ENCODE data around the gene PAQR8. TPM values are rescaled to one million over a fixed set of nuclear protein-coding genes. Genes with fewer than 3 reads are reported as not detected.

PAQR8 gene
- total and polyA plus RNA-seq, 2 of the 4 experiments (the other 2 are of a cell fraction): 1.4 to 1.6 TPM

DNA sequence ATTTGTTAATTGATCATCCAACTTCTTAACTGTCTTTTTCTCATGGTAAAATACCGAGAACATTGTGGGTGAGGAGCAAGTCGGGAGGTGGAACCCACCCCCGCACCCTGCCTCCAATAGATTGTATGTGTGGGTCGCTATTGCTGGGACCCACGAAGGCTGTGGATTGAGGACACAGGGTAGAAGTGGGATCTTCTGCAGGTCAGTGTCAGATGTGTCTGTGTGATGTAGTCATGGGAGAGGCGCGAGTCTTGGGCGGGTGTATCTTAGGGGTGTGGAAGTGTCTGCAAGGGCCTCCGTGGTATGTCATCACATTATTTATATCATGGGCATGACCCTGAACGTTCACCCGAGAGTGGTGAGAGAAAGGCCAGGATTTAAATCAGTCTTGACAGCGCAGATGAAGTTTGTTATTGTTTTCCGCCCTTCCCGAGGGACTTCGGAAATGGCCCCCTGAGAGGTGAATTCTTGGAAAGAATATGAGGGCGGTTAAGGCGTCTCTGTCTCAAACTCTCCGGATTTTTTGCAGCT is 472 bp upstream of the PAQR8 start:
- H3K14ac ChIP-seq (replicated peaks; ENCODE audit: low read depth, low read length): peak overlapping the region; percentile 91
- dilution Hi-C loops (cut with HindIII; ENCODE audit: low sequenced_read_pairs, unreplicated experiment) (no loop called here), in situ Hi-C loops (cut with MboI; ENCODE audit: low sequenced_read_pairs) (no loop called here), intact Hi-C loops (cut with micrococcal nuclease) (no loop called here)
- peak; percentile 4 for DNase-seq
- H3K36me3 ChIP-seq (ENCODE audit: control insufficient read depth, insufficient read depth, low read length): no peaks in the 10 kb centered on the region
- H3K27ac ChIP-seq (ENCODE audit: insufficient read depth, low read length): peak overlapping the region; percentile 75
- H2AFZ ChIP-seq (replicated peaks; ENCODE audit: low read length, poor library complexity): peak overlapping the region; percentile 90
- peak overlapping the region; percentile 45 for H2AK5ac ChIP-seq (ENCODE audit: low read depth, low read length)
- H3K56ac ChIP-seq (ENCODE audit: extremely low read depth, insufficient read depth, low read length): peak overlapping the region; percentile 87; the same call in 1 of the 2 replicates
- CTCF ChIA-PET: interaction anchor here (1.0 to 2.1 kb wide), 5 partner anchors 14 to 90 kb away, joined by 3 to 6 read pairs (median 4); no protein-coding TSS in a partner anchor
- H4K91ac ChIP-seq (ENCODE audit: insufficient read depth, low read depth, low read length): peak overlapping the region; percentile 88
- H4K20me1 ChIP-seq (ENCODE audit: insufficient read depth, low read length): no peaks in the 10 kb centered on the region; the same call in 1 of the 2 replicates
- POLR2A ChIA-PET (ENCODE audit: unreplicated experiment): no interaction called here
- H3K4me2 ChIP-seq (ENCODE audit: low read depth, low read length): peak overlapping the region; percentile 71
- BruUV-seq (replicated peaks): no TSS peak
- peak overlapping the region; percentile 80 for H2BK120ac ChIP-seq (ENCODE audit: low read depth, low read length)
- H3K27me3 ChIP-seq (ENCODE audit: control insufficient read depth, insufficient read depth, low read length): no peaks in the 10 kb centered on the region
- H2BK15ac ChIP-seq (ENCODE audit: low read depth, low read length): peak overlapping the region; percentile 81; the same call in 1 of the 3 replicates
- H4K5ac ChIP-seq (ENCODE audit: low read depth, low read length): peak overlapping the region; percentile 83
- H4K8ac ChIP-seq (ENCODE audit: low read depth in 2 of 2, low read length in 2 of 2): peak overlapping the region; percentile 90 to 98
- ATAC-seq (ENCODE audit: low read depth): peak; percentile 3
- TF ChIP-seq, protein P1, sequence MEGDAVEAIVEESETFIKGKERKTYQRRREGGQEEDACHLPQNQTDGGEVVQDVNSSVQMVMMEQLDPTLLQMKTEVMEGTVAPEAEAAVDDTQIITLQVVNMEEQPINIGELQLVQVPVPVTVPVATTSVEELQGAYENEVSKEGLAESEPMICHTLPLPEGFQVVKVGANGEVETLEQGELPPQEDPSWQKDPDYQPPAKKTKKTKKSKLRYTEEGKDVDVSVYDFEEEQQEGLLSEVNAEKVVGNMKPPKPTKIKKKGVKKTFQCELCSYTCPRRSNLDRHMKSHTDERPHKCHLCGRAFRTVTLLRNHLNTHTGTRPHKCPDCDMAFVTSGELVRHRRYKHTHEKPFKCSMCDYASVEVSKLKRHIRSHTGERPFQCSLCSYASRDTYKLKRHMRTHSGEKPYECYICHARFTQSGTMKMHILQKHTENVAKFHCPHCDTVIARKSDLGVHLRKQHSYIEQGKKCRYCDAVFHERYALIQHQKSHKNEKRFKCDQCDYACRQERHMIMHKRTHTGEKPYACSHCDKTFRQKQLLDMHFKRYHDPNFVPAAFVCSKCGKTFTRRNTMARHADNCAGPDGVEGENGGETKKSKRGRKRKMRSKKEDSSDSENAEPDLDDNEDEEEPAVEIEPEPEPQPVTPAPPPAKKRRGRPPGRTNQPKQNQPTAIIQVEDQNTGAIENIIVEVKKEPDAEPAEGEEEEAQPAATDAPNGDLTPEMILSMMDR (conservative IDR thresholded peaks at IDR 0.05; ENCODE audit: low read depth, low read length): no peak
- TF ChIP-seq, protein P2, sequence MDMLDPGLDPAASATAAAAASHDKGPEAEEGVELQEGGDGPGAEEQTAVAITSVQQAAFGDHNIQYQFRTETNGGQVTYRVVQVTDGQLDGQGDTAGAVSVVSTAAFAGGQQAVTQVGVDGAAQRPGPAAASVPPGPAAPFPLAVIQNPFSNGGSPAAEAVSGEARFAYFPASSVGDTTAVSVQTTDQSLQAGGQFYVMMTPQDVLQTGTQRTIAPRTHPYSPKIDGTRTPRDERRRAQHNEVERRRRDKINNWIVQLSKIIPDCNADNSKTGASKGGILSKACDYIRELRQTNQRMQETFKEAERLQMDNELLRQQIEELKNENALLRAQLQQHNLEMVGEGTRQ (IDR thresholded peaks at IDR 0.05; ENCODE audit: low read depth, low read length): no peak
- no peak for TF ChIP-seq RAD21 (IDR thresholded peaks at IDR 0.05; ENCODE audit: low read length)
- no peak for TF ChIP-seq CEBPB (IDR thresholded peaks at IDR 0.05; ENCODE audit: low read depth, low read length)
- no peak for TF ChIP-seq BHLHE40 (IDR thresholded peaks at IDR 0.05; ENCODE audit: low read depth, low read length)
- TF ChIP-seq RFX5 (IDR thresholded peaks at IDR 0.05; ENCODE audit: low read depth, low read length): no peak
- TF ChIP-seq FOS (IDR thresholded peaks at IDR 0.05; ENCODE audit: low read depth, low read length): no peak
- H3K9ac ChIP-seq (ENCODE audit: low read depth, low read length): peak overlapping the region; percentile 86
- H3K9me3 ChIP-seq (ENCODE audit: control insufficient read depth, insufficient read depth, low read length): no peaks in the 10 kb centered on the region
- 4% methylated on average over 8 of the region's 18 CpGs; no CpG with 5 or more reads in 1 of the 2 experiments for WGBS, 2 experiments (ENCODE audit: extremely low coverage in 2 of 2, insufficient read length in 1 of 2)
- peaks cover 15% of the 10 kb centered on the region for H3K4me1 ChIP-seq (ENCODE audit: control insufficient read depth, insufficient read depth, low read length)
- H3K4ac ChIP-seq (ENCODE audit: low read depth, low read length): peak overlapping the region; percentile 88
- no peak overlapping the region for H2BK5ac ChIP-seq (ENCODE audit: low read depth, low read length, poor library complexity, severe bottlenecking)
- peak overlapping the region; percentile 79 for H2AK9ac ChIP-seq (replicated peaks; ENCODE audit: low read depth, low read length, poor library complexity)
- H3K23ac ChIP-seq (ENCODE audit: low read depth, low read length): peak overlapping the region; percentile 82; the same call in 1 of the 2 replicates
- H3K79me1 ChIP-seq (ENCODE audit: low read depth in 1 of 2, low read length in 2 of 2): peaks cover 0 to 15% of the 10 kb centered on the region in 2 experiments; a peak in 2 of 4 replicates
- peaks cover 3% of the 10 kb centered on the region for H3K9me1 ChIP-seq (ENCODE audit: insufficient read depth, low read length)
- H3K18ac ChIP-seq (ENCODE audit: low read depth, low read length): peak overlapping the region; percentile 26
- H2BK20ac ChIP-seq (ENCODE audit: low read depth, low read length): no peak overlapping the region; the same call in 1 of the 2 replicates
- H3K4me3 ChIP-seq (ENCODE audit: insufficient read depth, low read depth, low read length): peak overlapping the region; percentile 86
